H9 (cell line): ENCODE measurements around the gene VNN1. TPM values are rescaled to one million over a fixed set of nuclear protein-coding genes. Genes with fewer than 3 reads are reported as not detected.

Experiments
- DNase-seq: peaks from one replicate; pipeline ENCODE4 v3.0.0-alpha.2; 2017
- H2AFZ ChIP-seq: one replicate; pipeline ENCODE4 v1.6.1; 2013; ENCODE audit warnings: mild to moderate bottlenecking, low read length, control low read depth, moderate library complexity
- H2AK5ac ChIP-seq: 2 replicates; pipeline ENCODE4 v1.6.1; 2013; ENCODE audit warnings: low read length, control low read depth, mixed read lengths; ENCODE audit not compliant: insufficient read length
- H2BK120ac ChIP-seq: one replicate; pipeline ENCODE4 v1.6.1; 2013; ENCODE audit warnings: low read depth, mild to moderate bottlenecking, low read length, control low read depth, inconsistent platforms; ENCODE audit not compliant: poor library complexity, severe bottlenecking
- H2BK12ac ChIP-seq: 2 replicates; pipeline ENCODE4 v1.6.1; 2013; ENCODE audit warnings: low read length, control low read depth, mixed read lengths, low read depth; ENCODE audit not compliant: insufficient read length
- H2BK15ac ChIP-seq: 2 replicates; pipeline ENCODE4 v1.6.1; 2013; ENCODE audit warnings: low read depth, low read length, control low read depth
- H2BK20ac ChIP-seq: one replicate; pipeline ENCODE4 v1.6.1; 2013; ENCODE audit warnings: low read depth, mild to moderate bottlenecking, low read length, control low read depth, inconsistent platforms; ENCODE audit not compliant: poor library complexity, severe bottlenecking
- H2BK5ac ChIP-seq: 2 replicates; pipeline ENCODE4 v1.6.1; 2013; ENCODE audit warnings: low read length, control low read depth, mixed read lengths; ENCODE audit not compliant: insufficient read length
- H3K14ac ChIP-seq: 2 replicates; pipeline ENCODE4 v1.6.1; 2013; ENCODE audit warnings: low read length, control low read depth; ENCODE audit not compliant: insufficient read depth
- H3K18ac ChIP-seq: 2 replicates; pipeline ENCODE4 v1.6.1; 2013; ENCODE audit warnings: low read depth, mild to moderate bottlenecking, mixed read lengths, low read length, control low read depth; ENCODE audit not compliant: insufficient read length
- H3K23ac ChIP-seq: 2 replicates; pipeline ENCODE4 v1.6.1; 2013; ENCODE audit warnings: low read length, control low read depth, mixed read lengths, low read depth; ENCODE audit not compliant: insufficient read length
- H3K23me2 ChIP-seq: 2 replicates; pipeline ENCODE4 v1.6.1; 2013; ENCODE audit warnings: low read depth, mild to moderate bottlenecking, mixed read lengths, low read length, control low read depth; ENCODE audit not compliant: insufficient read length, poor library complexity, severe bottlenecking
- H3K27ac ChIP-seq: 2 replicates; pipeline ENCODE4 v1.5.1; 2013; ENCODE audit warnings: low read length, control low read depth, mixed read lengths, low read depth; ENCODE audit not compliant: insufficient read length
- H3K27me3 ChIP-seq: 2 replicates; pipeline ENCODE4 v1.6.1; 2013; ENCODE audit warnings: low read length, control low read depth, inconsistent platforms; ENCODE audit not compliant: insufficient read depth
- H3K4ac ChIP-seq: 2 replicates; pipeline ENCODE4 v1.6.1; 2013; ENCODE audit warnings: low read depth, mild to moderate bottlenecking, control low read depth, inconsistent platforms, low read length, moderate library complexity
- H3K4me1 ChIP-seq: 2 replicates; pipeline ENCODE4 v1.6.1; 2013; ENCODE audit warnings: low read length, control low read depth, inconsistent platforms; ENCODE audit not compliant: insufficient read depth
- H3K4me2 ChIP-seq: 2 replicates; pipeline ENCODE4 v1.6.1; 2013; ENCODE audit warnings: low read length, control low read depth, mixed read lengths; ENCODE audit not compliant: insufficient read length, insufficient read depth
- H3K56ac ChIP-seq: 2 replicates; pipeline ENCODE4 v1.6.1; 2013; ENCODE audit warnings: low read depth, mild to moderate bottlenecking, mixed read lengths, low read length, control low read depth; ENCODE audit not compliant: insufficient read length
- H3K79me1 ChIP-seq: 2 replicates; pipeline ENCODE4 v1.6.1; 2013; ENCODE audit warnings: low read depth, mild to moderate bottlenecking, moderate library complexity, low read length, control low read depth, inconsistent platforms; ENCODE audit not compliant: insufficient read depth, poor library complexity, severe bottlenecking
- H3K79me2 ChIP-seq: 2 replicates; pipeline ENCODE4 v1.6.1; 2013; ENCODE audit warnings: low read length, control low read depth, inconsistent platforms; ENCODE audit not compliant: insufficient read depth
- H3K9ac ChIP-seq: 2 replicates; pipeline ENCODE4 v1.6.1; 2013; ENCODE audit warnings: low read length, control low read depth, mixed read lengths; ENCODE audit not compliant: insufficient read length; ENCODE audit errors: extremely low read depth
- H3K9me3 ChIP-seq: one replicate; pipeline ENCODE4 v1.6.1; 2013; ENCODE audit warnings: low read depth, low read length, inconsistent platforms; ENCODE audit not compliant: control insufficient read depth
- H3T11ph ChIP-seq: one replicate; pipeline ENCODE4 v1.6.1; 2013; ENCODE audit warnings: mild to moderate bottlenecking, low read length, control low read depth, inconsistent platforms
- H4K20me1 ChIP-seq: one replicate; pipeline ENCODE4 v1.6.1; 2013; ENCODE audit not compliant: control insufficient read depth, insufficient read length, insufficient read depth
- H4K5ac ChIP-seq: 2 replicates; pipeline ENCODE4 v1.6.1; 2013; ENCODE audit warnings: low read depth, mild to moderate bottlenecking, mixed read lengths, low read length, control low read depth; ENCODE audit not compliant: insufficient read length
- H4K8ac ChIP-seq: replicated peaks from 2 replicates; pipeline ENCODE4 v1.6.1; 2013; ENCODE audit warnings: low read length, control low read depth, mixed read lengths, low read depth; ENCODE audit not compliant: insufficient read length
- H4K91ac ChIP-seq: 2 replicates; pipeline ENCODE4 v1.6.1; 2013; ENCODE audit warnings: low read depth, mild to moderate bottlenecking, moderate library complexity, mixed read lengths, low read length, control low read depth; ENCODE audit not compliant: insufficient read length
- H3K27ac Mint-ChIP-seq, 3 experiments: 2 replicates in 2 of 3; 3 replicates in 1 of 3; pipeline ENCODE4 v1.8.0; 2020 to 2021; ENCODE audit warnings: mixed read lengths in 3 of 3, mild to moderate bottlenecking in 1 of 3, moderate library complexity in 1 of 3
- H3K27me3 Mint-ChIP-seq: 2 replicates; pipeline ENCODE4 v1.8.0; 2021; ENCODE audit warnings: low read depth, mild to moderate bottlenecking, moderate library complexity, mixed read lengths
- H3K36me3 Mint-ChIP-seq, 3 experiments: 2 replicates in 2 of 3; 3 replicates in 1 of 3; pipeline ENCODE4 v1.8.0; 2020 to 2021; ENCODE audit warnings: low read depth in 3 of 3, mixed read lengths in 3 of 3; ENCODE audit not compliant: insufficient read depth in 1 of 3
- H3K4me1 Mint-ChIP-seq, 2 experiments: 2 replicates each; pipeline ENCODE4 v1.8.0; 2020; ENCODE audit warnings: mixed read lengths in 2 of 2
- H3K4me3 Mint-ChIP-seq, 2 experiments: 2 replicates in 1 of 2; 3 replicates in 1 of 2; pipeline ENCODE4 v1.8.0; 2020 to 2021; ENCODE audit warnings: mild to moderate bottlenecking in 2 of 2, mixed read lengths in 2 of 2, moderate library complexity in 1 of 2
- H3K9me3 Mint-ChIP-seq, 2 experiments: 2 replicates in 1 of 2; 3 replicates in 1 of 2; pipeline ENCODE4 v1.8.0; 2020; ENCODE audit warnings: mild to moderate bottlenecking in 2 of 2, mixed read lengths in 2 of 2, moderate library complexity in 1 of 2
- WGBS: extraction: QIAGEN DNeasy Blood & Tissue Kit; methylation state at CpG from one replicate; pipeline ENCODE4 v1.1.7; 2013; ENCODE audit warnings: missing lambda C conversion rate, low lambda C conversion rate, mixed read lengths; ENCODE audit not compliant: insufficient read length; ENCODE audit errors: extremely low coverage; 5-methylcytosine and 5-hydroxymethylcytosine counted together
- total RNA-seq: library from RNA; stranded (reverse); gene quantifications from 2 replicates; pipeline ENCODE4 v1.2.1, GENCODE V29; 2021
- TF ChIP-seq, protein P1 (sequence below): fragments of 200-600 bp; sonication (generic); conservative IDR thresholded peaks from 3 replicates; pipeline ENCODE4 v1.8.0; 2021; ENCODE audit warnings: antibody characterized with exemption, mild to moderate bottlenecking

Gene VNN1
- total RNA-seq, 1 experiment from 2014 or later = not detected

DNA sequence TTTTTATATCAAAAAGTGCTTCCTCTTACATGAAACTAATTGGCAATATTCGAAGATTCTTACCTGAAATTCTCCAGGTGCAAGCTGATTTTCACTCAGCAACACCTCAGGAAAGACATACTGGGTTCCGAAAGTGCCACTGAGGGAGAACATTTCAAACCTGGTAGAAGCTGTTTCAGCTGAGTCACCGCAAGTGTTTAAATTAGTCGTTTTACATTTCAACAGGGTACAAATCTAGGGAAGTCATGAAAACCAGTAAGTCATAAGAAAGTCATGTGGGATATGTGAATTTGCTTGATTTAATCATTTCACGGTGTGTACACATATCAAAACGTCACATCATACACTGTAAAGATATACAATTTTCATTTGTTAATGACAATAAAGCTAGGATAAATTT lies 29.6 kb downstream of the VNN1 start:
- H2AFZ ChIP-seq = no peak overlapping the region
- H3K18ac ChIP-seq = no peak overlapping the region
- peaks cover 7 to 9% of the 10 kb centered on the region in 2 experiments; a peak in 3 of 4 replicates for H3K4me1 Mint-ChIP-seq

More for the DNA sequence above, 29.6 kb downstream of the VNN1 start:
- no peaks in the 10 kb centered on the region for H3K79me1 ChIP-seq
- H2BK12ac ChIP-seq = no peak overlapping the region
- no peaks in the 10 kb centered on the region for H3K36me3 Mint-ChIP-seq
- no peak overlapping the region for H3K23ac ChIP-seq
- WGBS = no CpG with 5 or more reads among the region's 6 CpGs
- H3K56ac ChIP-seq = no peak overlapping the region
- no peak overlapping the region for H3T11ph ChIP-seq
- H4K8ac ChIP-seq = no peak overlapping the region
- H3K27ac Mint-ChIP-seq = no peak overlapping the region
- no peak overlapping the region for H3K4ac ChIP-seq
- H3K9ac ChIP-seq = no peak overlapping the region
- no peaks in the 10 kb centered on the region for H3K23me2 ChIP-seq
- no peak overlapping the region for H3K14ac ChIP-seq
- no peaks in the 10 kb centered on the region for H4K20me1 ChIP-seq
- H3K79me2 ChIP-seq = no peaks in the 10 kb centered on the region
- H3K27ac ChIP-seq = no peak overlapping the region
- no peak overlapping the region for H4K91ac ChIP-seq
- H2BK15ac ChIP-seq = no peak overlapping the region
- no peak overlapping the region for H2BK20ac ChIP-seq
- H3K4me1 ChIP-seq = no peaks in the 10 kb centered on the region
- no peak overlapping the region for H3K4me2 ChIP-seq
- no peak overlapping the region for H2BK5ac ChIP-seq
- no peak overlapping the region for H2BK120ac ChIP-seq
- TF ChIP-seq, protein P1, sequence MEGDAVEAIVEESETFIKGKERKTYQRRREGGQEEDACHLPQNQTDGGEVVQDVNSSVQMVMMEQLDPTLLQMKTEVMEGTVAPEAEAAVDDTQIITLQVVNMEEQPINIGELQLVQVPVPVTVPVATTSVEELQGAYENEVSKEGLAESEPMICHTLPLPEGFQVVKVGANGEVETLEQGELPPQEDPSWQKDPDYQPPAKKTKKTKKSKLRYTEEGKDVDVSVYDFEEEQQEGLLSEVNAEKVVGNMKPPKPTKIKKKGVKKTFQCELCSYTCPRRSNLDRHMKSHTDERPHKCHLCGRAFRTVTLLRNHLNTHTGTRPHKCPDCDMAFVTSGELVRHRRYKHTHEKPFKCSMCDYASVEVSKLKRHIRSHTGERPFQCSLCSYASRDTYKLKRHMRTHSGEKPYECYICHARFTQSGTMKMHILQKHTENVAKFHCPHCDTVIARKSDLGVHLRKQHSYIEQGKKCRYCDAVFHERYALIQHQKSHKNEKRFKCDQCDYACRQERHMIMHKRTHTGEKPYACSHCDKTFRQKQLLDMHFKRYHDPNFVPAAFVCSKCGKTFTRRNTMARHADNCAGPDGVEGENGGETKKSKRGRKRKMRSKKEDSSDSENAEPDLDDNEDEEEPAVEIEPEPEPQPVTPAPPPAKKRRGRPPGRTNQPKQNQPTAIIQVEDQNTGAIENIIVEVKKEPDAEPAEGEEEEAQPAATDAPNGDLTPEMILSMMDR = no peak
- no peak for DNase-seq
- no peak overlapping the region for H2AK5ac ChIP-seq
- H3K27me3 ChIP-seq = no peaks in the 10 kb centered on the region
- no peaks in the 10 kb centered on the region for H3K9me3 Mint-ChIP-seq
- H3K27me3 Mint-ChIP-seq = no peaks in the 10 kb centered on the region
- no peak overlapping the region for H3K4me3 Mint-ChIP-seq
- H3K9me3 ChIP-seq = no peaks in the 10 kb centered on the region
- H4K5ac ChIP-seq = no peak overlapping the region
